SU-DHL-6 (cell line): ENCODE results near the gene RASGRF2.

ENCODE experiments used
- H2AFZ ChIP-seq: fragments of 200-600 bp; sonication (generic); 2 replicates; pipeline ENCODE4 v1.6.1; 2014; ENCODE audit warnings: low read depth, mild to moderate bottlenecking, moderate library complexity, mixed read lengths, antibody characterized with exemption, low read length; ENCODE audit not compliant: severe bottlenecking
- H3F3A ChIP-seq: fragments of 200-600 bp; shearing (Covaris generic); 2 replicates; pipeline ENCODE4 v1.6.0; 2016; ENCODE audit warnings: antibody characterized with exemption, mild to moderate bottlenecking; ENCODE audit not compliant: insufficient read depth
- H3K27ac ChIP-seq: fragments of 200-600 bp; sonication (generic); 2 replicates; pipeline ENCODE4 v1.5.1; 2016; ENCODE audit warnings: low read depth, mild to moderate bottlenecking, low read length, moderate library complexity, mixed read lengths
- H3K27me3 ChIP-seq: fragments of 200-600 bp; sonication (generic), shearing (Covaris generic); 2 replicates; pipeline ENCODE4 v1.6.0; 2014; ENCODE audit warnings: mild to moderate bottlenecking, low read length
- H3K36me3 ChIP-seq: fragments of 200-600 bp; sonication (generic); 2 replicates; pipeline ENCODE4 v1.6.1; 2014; ENCODE audit warnings: mild to moderate bottlenecking, low read length, mixed read lengths
- H3K4me2 ChIP-seq: fragments of 300-600, 200-600 bp; shearing (Covaris generic), sonication (generic); 2 replicates; pipeline ENCODE4 v1.6.0; 2014; ENCODE audit warnings: low read length, low read depth, mild to moderate bottlenecking; ENCODE audit not compliant: poor library complexity, severe bottlenecking
- H3K4me3 ChIP-seq: fragments of 200-600 bp; sonication (generic); 2 replicates; pipeline ENCODE4 v1.5.1; 2014; ENCODE audit warnings: antibody characterized with exemption, low read length, mild to moderate bottlenecking, mixed read lengths; ENCODE audit not compliant: insufficient read depth, poor library complexity, severe bottlenecking
- H3K79me2 ChIP-seq: fragments of 200-600 bp; sonication (generic); 2 replicates; pipeline ENCODE4 v1.6.1; 2014; ENCODE audit warnings: mild to moderate bottlenecking, low read length, moderate library complexity; ENCODE audit not compliant: insufficient read depth
- H3K9ac ChIP-seq: fragments of 200-600 bp; sonication (generic); 2 replicates; pipeline ENCODE4 v1.7.0; 2014; ENCODE audit warnings: mild to moderate bottlenecking, low read length
- H3K9me2 ChIP-seq: fragments of 200-600 bp; sonication (generic); replicated peaks from 2 replicates; pipeline ENCODE4 v1.6.1; 2014; ENCODE audit warnings: low read length; ENCODE audit not compliant: insufficient read depth
- H3K9me3 ChIP-seq: fragments of 200-600 bp; sonication (generic); 2 replicates; pipeline ENCODE4 v1.6.1; 2014; ENCODE audit warnings: low read length, mixed read lengths; ENCODE audit not compliant: insufficient read depth
- H4K20me1 ChIP-seq: fragments of 200-600 bp; sonication (generic); 2 replicates; pipeline ENCODE4 v1.6.1; 2014; ENCODE audit warnings: low read depth, mild to moderate bottlenecking, antibody characterized with exemption, low read length, moderate library complexity, mixed read lengths
- CTCF ChIP-seq: fragments of 200-600 bp; sonication (generic); IDR thresholded peaks from one replicate; pipeline ENCODE4 v1.5.1; 2017; ENCODE audit warnings: antibody characterized with exemption, mild to moderate bottlenecking, low read length, moderate library complexity; ENCODE audit not compliant: insufficient read depth, poor library complexity, severe bottlenecking
- EZH2phosphoT487 ChIP-seq: fragments of 200-600 bp; sonication (generic), shearing (Covaris generic); conservative IDR thresholded peaks from 2 replicates; pipeline ENCODE4 v1.6.1; 2018; ENCODE audit warnings: mild to moderate bottlenecking, antibody characterized with exemption, low read length, moderate library complexity, mixed read lengths

The RASGRF2 gene

GRCh38 chr5:80998590-80998979 lies 38.4 kb downstream of the RASGRF2 start:
- Histone ChIP-seq H3K4me2 (no peak overlapping the region), H2AFZ (no peak overlapping the region), H3K9me3 (no peaks in the 10 kb centered on the region), H3K36me3 (no peaks in the 10 kb centered on the region), H3K27ac (no peak overlapping the region), H3K9me2 (no peaks in the 10 kb centered on the region), H4K20me1 (no peaks in the 10 kb centered on the region), H3K9ac (no peak overlapping the region), H3F3A (no peaks in the 10 kb centered on the region), H3K27me3 (no peaks in the 10 kb centered on the region), H3K79me2 (no peaks in the 10 kb centered on the region), H3K4me3 (no peak overlapping the region)
- no peak for TF ChIP-seq CTCF
- TF ChIP-seq EZH2phosphoT487 = no peak

- no peaks in the 10 kb centered on the region for H3K9me3 ChIP-seq
- no peak overlapping the region for H2AFZ ChIP-seq
- no peaks in the 10 kb centered on the region for H3K36me3 ChIP-seq
- H3K79me2 ChIP-seq = no peaks in the 10 kb centered on the region
- no peaks in the 10 kb centered on the region for H3K27me3 ChIP-seq
- H3K4me3 ChIP-seq = no peak overlapping the region
- no peaks in the 10 kb centered on the region for H4K20me1 ChIP-seq
- H3K4me2 ChIP-seq = no peak overlapping the region
- no peaks in the 10 kb centered on the region for H3F3A ChIP-seq
- TF ChIP-seq CTCF (no peak), EZH2phosphoT487 (no peak)
- H3K27ac ChIP-seq = no peak overlapping the region
- H3K9ac ChIP-seq = no peak overlapping the region
- no peaks in the 10 kb centered on the region for H3K9me2 ChIP-seq
Measured at GRCh38 chr5:81003811-81004386, 43.7 kb downstream of the RASGRF2 start.

GRCh38 chr5:81005708-81006107 lies 45.5 kb downstream of the RASGRF2 start:
- Histone ChIP-seq H3K9me3 (no peaks in the 10 kb centered on the region), H3K9ac (no peak overlapping the region), H3K36me3 (no peaks in the 10 kb centered on the region), H3K27me3 (no peaks in the 10 kb centered on the region), H3K27ac (no peak overlapping the region), H2AFZ (no peak overlapping the region), H3K4me2 (no peak overlapping the region), H4K20me1 (no peaks in the 10 kb centered on the region), H3K79me2 (no peaks in the 10 kb centered on the region), H3K4me3 (no peak overlapping the region), H3K9me2 (no peaks in the 10 kb centered on the region), H3F3A (no peaks in the 10 kb centered on the region)
- TF ChIP-seq CTCF (no peak), EZH2phosphoT487 (no peak)

GRCh38 chr5:81006231-81006630 lies 46.1 kb downstream of the RASGRF2 start:
- Histone ChIP-seq H3K4me2 (no peak overlapping the region), H4K20me1 (no peaks in the 10 kb centered on the region), H2AFZ (no peak overlapping the region), H3K27me3 (no peaks in the 10 kb centered on the region), H3F3A (no peaks in the 10 kb centered on the region), H3K9me3 (no peaks in the 10 kb centered on the region), H3K4me3 (no peak overlapping the region), H3K27ac (no peak overlapping the region), H3K9me2 (no peaks in the 10 kb centered on the region), H3K79me2 (no peaks in the 10 kb centered on the region), H3K36me3 (no peaks in the 10 kb centered on the region), H3K9ac (no peak overlapping the region)
- no peak for TF ChIP-seq CTCF
- TF ChIP-seq EZH2phosphoT487 = no peak
